HG02943 (cell line): ENCODE data around the gene MRPL2.
A peak's percentile ranks its signal among the peaks of the same experiment; 100 is the strongest.
"Not testable (repeated sequence)": the region's sequence is repeated elsewhere in the genome, so short reads cannot be mapped to it uniquely, and the experiment has no call there.

Experiments
- ATAC-seq: cut with Tn5 transposase; IDR thresholded peaks from one replicate; pipeline ENCODE4 v1.9.1; 2021; ENCODE audit warnings: mild to moderate bottlenecking, low read depth, moderate library complexity; ENCODE audit not compliant: unreplicated experiment

Gene MRPL2

GRCh38 chr6:43082806-43083655, 23.8 kb upstream of the MRPL2 start:
- ATAC-seq: no peak

GRCh38 chr6:43081922-43082321, 22.7 kb upstream of the MRPL2 start:
- not testable (repeated sequence) for ATAC-seq

DNA sequence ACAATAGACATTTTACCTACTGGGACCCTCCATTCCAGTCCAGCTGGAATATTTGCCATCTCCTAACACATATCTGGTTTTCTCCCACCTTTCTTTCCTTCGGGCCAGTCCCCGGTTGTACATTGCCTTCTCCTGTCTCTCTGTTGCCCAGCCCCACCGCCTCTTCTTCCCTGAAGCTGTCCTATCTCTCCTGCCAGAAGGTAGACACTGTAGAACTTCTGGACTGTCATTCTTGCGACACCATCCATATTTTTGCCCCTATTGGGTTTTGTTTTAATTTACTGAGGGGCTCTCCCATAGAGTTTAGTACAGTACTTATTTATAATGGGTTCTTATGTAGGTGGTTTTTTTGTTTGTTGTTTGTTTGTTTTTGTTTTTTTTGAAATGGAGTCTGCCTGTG, 21.8 kb upstream of the MRPL2 start:
- no peak for ATAC-seq

- ATAC-seq: no peak
Measured at GRCh38 chr6:43078691-43079090, 19.5 kb upstream of the MRPL2 start.

- no peak for ATAC-seq
Measured at GRCh38 chr6:43077981-43078511, 18.8 kb upstream of the MRPL2 start.

DNA sequence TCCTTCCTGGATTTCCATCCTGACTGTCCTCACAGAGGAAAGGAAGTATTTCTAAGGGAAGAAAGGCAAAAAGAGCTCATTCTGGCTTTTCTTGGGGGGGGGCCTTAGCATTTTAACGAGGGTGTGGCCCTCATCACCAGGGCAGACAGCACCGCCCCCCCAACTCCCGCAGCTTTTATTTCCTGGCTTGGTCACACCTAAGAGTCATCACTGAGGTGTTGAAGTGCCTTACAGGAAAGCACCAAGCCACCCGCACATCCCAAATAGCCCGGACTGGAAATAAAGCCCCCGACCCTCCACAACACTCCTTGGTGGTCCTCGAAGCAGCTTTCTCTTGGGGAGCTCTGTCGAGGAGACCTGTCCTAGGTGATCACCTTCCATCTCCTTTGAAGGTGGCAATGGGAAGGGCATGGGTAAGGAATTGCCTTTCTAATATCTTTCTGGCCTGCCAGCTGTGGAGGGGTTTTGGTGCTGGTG, 18.1 kb upstream of the MRPL2 start:
- ATAC-seq: no peak

DNA sequence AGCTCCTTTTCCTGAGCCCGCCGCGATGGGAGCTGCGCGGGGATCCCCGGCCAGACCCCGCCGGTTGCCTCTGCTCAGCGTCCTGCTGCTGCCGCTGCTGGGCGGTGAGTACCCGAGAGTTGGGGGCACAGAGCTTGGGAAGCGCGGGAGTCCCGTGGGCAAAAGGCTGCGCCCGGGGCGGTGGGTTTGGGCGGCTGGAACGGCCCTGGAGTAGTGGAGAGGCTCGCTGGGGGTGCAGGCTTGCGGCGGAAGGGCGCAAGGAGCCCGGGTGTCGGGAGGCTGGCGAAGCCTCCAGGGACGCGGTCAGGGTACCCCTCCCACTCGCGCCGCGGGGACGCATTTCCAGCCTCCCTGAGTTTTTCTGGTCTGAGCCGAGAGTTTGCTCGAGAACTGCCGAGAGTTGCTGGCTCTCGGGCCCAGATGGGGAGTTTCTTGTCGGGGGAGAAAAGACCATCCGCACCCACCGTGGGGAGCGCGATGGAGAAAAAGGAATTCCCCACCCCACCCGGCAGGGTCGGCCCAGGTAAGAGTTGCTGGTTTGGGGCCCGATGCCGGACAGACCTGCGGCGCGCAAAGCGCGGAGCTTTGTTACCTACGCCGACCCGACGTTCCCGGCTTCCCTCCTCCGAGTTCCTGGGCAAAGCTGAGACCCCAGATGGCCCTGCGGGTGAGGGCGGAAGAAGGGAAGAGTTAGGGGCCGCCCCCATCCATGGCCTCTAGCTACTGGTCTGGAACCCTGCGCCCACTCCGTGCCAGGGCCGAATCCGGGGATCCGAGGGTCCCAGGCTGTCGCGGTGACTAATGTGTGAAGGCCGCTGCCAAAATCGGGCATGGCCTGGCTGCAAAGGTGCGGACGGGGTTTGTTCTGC, 17.5 kb upstream of the MRPL2 start:
- ATAC-seq: no peak

- ATAC-seq: no peak
Measured at GRCh38 chr6:43075670-43076463, 16.6 kb upstream of the MRPL2 start, which contains the start of gene PTK7. Gene PTK7 (plus strand): TSS chr6:43076314. CDS start chr6:43076489, 175 bp downstream.

GRCh38 chr6:43074847-43075669, 15.8 kb upstream of the MRPL2 start:
- no peak for ATAC-seq

- no peak for ATAC-seq
Measured at GRCh38 chr6:43070028-43070632, 10.9 kb upstream of the MRPL2 start.

GRCh38 chr6:43062818-43063217, 3.6 kb upstream of the MRPL2 start:
- no peak for ATAC-seq

DNA sequence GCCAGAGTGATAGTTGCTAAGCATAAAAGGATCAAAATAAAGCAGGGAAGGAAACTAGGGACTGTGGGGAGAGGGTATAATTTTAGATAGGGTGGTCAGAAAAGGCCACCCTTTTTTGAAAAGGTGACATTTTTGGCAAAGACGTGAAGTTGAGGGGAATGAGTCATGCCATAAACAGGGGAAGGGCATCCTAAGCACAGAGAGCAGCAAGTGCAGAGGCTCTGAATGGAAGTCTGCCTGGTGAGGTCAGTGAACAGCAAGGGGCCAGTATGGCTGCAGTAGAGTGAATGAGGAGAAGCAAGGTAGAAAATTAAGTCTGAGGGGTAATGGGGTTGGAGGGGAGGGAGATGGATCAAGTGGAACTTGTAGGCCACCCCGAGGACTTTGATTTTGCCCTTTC, 2.6 kb upstream of the MRPL2 start:
- ATAC-seq: no peak

- no peak for ATAC-seq
Measured at GRCh38 chr6:43060755-43061633, 1.8 kb upstream of the MRPL2 start.

DNA sequence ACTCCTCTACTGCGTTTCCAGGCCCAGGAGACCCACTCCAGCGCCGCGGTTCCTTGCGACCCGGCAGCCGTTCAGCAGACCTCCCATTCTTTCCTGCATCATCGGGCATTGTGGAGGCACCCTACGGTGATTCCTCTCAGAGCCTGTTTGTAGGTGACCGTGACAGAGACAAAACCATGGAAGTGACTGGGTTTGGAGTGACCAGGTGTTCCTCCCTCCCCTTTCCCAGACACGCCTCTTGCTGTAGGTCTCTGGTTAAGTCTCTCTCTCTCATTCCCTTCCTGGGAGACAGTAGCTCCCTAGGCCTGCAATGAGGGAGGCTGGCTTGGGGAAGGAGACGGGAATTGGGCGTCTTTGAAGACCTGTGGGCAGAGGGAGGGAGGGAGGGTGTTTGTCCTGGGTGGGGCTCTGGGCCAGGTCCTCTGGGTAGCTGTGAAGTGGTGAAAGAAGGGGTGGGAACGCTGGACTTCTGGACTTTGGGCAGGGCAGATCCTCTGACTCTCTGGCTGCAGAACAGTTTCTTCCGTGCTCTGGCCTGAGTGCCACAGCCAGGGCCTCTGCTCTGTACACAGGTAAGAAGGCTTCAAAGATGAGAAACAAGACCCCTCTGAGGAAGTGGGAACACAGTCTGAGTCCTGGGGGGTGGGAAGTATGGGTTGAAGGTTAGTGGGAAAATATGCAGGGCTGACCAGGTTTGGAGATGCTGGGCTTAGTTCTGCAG, 960 bp upstream of the MRPL2 start:
- ATAC-seq: peak; percentile 9

DNA sequence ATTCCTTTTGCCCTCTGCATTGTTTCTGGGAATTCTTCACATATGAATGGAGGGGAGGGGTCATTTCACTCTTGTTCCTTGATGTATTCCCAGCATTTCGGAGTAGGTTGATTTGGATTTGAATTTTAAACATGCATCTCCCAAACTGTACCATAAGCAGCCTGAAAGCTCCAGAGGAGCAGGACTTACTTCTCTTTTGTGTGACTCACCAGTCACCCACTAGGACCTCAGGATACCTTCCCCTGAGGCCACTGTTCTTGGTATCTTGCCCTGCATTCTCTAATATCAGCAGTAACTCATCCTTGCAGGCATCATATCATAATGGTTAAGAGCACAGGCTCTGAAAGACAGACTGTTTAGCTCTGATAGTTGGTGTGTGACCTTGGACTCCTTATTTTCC, 703 bp downstream of the MRPL2 start:
- ATAC-seq: no peak

- ATAC-seq: no peak
Measured at GRCh38 chr6:43055966-43056365, 3.3 kb downstream of the MRPL2 start.

DNA sequence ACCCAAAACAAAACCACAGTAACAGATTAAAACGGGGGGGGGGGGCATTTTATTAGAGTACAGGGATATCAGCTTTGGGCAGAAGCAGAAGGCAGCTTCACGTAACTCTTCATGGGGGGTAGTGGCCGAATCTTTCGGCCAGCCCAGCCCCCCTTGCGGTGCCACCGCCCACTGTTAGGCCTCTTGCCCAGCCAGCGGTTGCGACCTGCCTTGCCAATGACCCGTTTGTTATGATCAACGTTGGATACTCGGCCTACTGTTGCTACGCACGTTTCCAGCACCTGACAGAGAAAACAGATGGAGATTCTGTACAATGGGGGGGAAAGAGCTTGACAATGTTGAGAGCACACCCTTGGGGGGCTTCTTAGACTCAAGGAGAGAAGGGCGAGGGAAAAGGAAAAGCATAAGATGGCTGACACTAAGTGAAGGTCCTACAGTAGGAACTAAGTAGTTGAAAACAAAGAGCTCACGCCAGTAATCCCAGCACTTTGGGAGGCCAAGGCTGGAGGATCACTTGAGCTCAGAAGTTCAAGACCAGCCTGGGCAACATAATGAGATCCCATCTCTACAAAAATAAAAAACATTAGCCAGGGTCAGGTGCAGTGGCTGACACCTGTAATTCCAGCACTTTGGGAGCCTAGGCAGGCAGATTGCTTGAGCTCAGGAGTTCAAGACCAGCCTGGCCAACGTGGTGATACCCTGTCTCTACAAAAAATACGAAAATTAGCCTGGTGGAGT, 4.9 kb downstream of the MRPL2 start:
- ATAC-seq: no peak
